ENCODE data around the gene SLC34A2.

- TF ChIP-seq POLR2A (IDR thresholded peaks at IDR 0.05; ENCODE audit: low read depth, low read length) (no peak), POLR2AphosphoS5 (IDR thresholded peaks at IDR 0.05; ENCODE audit: low read depth, low read length) (no peak), TAF1 (IDR thresholded peaks at IDR 0.05; ENCODE audit: low read depth, low read length) (no peak), POU2F2 (IDR thresholded peaks at IDR 0.05; ENCODE audit: low read depth, low read length) (no peak), SPI1 (IDR thresholded peaks at IDR 0.05; ENCODE audit: low read depth, low read length) (no peak), PAX5 (IDR thresholded peaks at IDR 0.05; ENCODE audit: insufficient read depth, low read length, severe bottlenecking) (no peak)
Observed at GRCh38 chr4:25713812-25714211, 58.2 kb downstream of the SLC34A2 start.

Measured in GM12891 (cell line).